ENCODE data around the gene WSB2.
"Not testable (repeated sequence)": the region's sequence is repeated elsewhere in the genome, so short reads cannot be mapped to it uniquely, and the experiment has no call there.

The WSB2 gene

DNA sequence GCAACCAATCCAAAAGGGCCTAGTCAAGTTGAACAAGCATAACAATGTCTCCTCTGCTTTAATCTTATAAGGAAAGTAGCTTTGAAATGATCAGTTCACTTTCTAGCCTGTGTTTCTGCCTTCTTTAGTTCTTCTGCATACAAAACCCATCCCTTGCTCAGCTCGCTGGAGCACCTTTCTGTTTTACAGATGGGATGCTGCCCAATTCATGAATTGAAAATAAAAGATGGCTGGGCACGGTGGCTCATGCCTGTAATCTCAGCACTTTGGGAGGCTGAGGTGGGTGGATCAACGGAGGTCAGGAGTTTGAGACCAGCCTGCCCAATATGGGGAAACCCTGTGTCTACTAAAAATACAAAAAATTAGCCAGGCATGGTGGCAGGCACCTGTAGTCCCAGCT, 49.0 kb downstream of the WSB2 start:
- H3K4me2 ChIP-seq, result no peak overlapping the region
- no peak overlapping the region for H3K4me3 ChIP-seq (IDR thresholded peaks at IDR 0.05; ENCODE audit: insufficient read depth, low read depth, low read length)
- H3K36me3 ChIP-seq (ENCODE audit: insufficient read depth), result no peaks in the 10 kb centered on the region
- TF ChIP-seq, protein P1, sequence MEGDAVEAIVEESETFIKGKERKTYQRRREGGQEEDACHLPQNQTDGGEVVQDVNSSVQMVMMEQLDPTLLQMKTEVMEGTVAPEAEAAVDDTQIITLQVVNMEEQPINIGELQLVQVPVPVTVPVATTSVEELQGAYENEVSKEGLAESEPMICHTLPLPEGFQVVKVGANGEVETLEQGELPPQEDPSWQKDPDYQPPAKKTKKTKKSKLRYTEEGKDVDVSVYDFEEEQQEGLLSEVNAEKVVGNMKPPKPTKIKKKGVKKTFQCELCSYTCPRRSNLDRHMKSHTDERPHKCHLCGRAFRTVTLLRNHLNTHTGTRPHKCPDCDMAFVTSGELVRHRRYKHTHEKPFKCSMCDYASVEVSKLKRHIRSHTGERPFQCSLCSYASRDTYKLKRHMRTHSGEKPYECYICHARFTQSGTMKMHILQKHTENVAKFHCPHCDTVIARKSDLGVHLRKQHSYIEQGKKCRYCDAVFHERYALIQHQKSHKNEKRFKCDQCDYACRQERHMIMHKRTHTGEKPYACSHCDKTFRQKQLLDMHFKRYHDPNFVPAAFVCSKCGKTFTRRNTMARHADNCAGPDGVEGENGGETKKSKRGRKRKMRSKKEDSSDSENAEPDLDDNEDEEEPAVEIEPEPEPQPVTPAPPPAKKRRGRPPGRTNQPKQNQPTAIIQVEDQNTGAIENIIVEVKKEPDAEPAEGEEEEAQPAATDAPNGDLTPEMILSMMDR (conservative IDR thresholded peaks at IDR 0.05; ENCODE audit: low read depth, low read length), result no peak
- no peak overlapping the region for H3K9ac ChIP-seq
- H3K27me3 ChIP-seq (ENCODE audit: insufficient read depth, low read depth), result no peaks in the 10 kb centered on the region
- no peaks in the 10 kb centered on the region for H4K20me1 ChIP-seq (ENCODE audit: insufficient read depth)
- no peak overlapping the region for H2AFZ ChIP-seq (ENCODE audit: low read depth)
- H3K79me2 ChIP-seq (ENCODE audit: insufficient read depth, low read depth), result peaks cover under 1% of the 10 kb centered on the region
- no peak overlapping the region for H3K27ac ChIP-seq
- peaks cover 9% of the 10 kb centered on the region for H3K4me1 ChIP-seq (ENCODE audit: low read depth, poor library complexity, severe bottlenecking)

DNA sequence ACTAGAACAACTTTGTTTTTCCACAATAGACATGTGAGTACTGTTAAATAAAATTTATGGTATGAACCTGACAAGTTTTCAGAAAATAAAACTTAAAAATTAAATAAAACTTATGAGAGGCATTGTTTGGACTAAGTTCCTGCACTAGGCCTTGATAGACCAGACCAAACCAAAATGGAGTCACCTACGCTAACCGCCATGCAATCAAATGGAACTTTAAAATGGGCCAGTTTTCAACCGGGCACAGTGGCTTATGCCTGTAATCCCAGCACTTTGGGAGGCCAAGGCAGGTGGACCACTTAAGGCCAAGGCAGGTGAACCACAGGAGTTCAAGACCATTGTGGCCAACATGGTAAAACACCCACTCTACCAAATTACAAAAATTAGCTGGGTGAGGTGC, 49.6 kb downstream of the WSB2 start:
- TF ChIP-seq, protein P1 (conservative IDR thresholded peaks at IDR 0.05; ENCODE audit: low read depth, low read length), result no peak
- no peak overlapping the region for H3K4me3 ChIP-seq (IDR thresholded peaks at IDR 0.05; ENCODE audit: insufficient read depth, low read depth, low read length)
- no peaks in the 10 kb centered on the region for H3K27me3 ChIP-seq (ENCODE audit: insufficient read depth, low read depth)
- H3K79me2 ChIP-seq (ENCODE audit: insufficient read depth, low read depth), result no peaks in the 10 kb centered on the region
- no peak overlapping the region for H2AFZ ChIP-seq (ENCODE audit: low read depth)
- H3K9ac ChIP-seq, result no peak overlapping the region
- H3K27ac ChIP-seq, result no peak overlapping the region
- H4K20me1 ChIP-seq (ENCODE audit: insufficient read depth), result no peaks in the 10 kb centered on the region
- no peak overlapping the region for H3K4me2 ChIP-seq
- no peaks in the 10 kb centered on the region for H3K36me3 ChIP-seq (ENCODE audit: insufficient read depth)
- peaks cover 9% of the 10 kb centered on the region for H3K4me1 ChIP-seq (ENCODE audit: low read depth, poor library complexity, severe bottlenecking)

DNA sequence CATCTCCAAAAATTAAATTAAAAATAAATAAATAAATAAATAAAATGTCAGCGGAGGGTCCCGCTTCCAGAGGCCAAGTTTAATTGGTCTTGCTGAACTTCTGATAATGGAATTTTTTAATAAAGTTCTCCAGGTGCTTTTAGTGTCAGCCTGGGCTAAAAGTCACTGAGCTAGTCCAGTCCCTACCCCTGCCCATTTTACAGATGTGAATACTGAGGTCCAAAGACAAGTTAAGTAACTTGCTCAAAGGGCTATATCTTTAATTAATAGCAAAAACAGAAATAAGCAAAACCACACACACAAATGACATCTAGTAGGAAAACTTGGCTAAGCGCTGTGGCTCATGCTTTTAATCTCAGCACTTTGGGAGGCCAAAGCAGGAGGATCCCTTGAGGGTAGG, 50.1 kb downstream of the WSB2 start:
- H2AFZ ChIP-seq (ENCODE audit: low read depth), result no peak overlapping the region

DNA sequence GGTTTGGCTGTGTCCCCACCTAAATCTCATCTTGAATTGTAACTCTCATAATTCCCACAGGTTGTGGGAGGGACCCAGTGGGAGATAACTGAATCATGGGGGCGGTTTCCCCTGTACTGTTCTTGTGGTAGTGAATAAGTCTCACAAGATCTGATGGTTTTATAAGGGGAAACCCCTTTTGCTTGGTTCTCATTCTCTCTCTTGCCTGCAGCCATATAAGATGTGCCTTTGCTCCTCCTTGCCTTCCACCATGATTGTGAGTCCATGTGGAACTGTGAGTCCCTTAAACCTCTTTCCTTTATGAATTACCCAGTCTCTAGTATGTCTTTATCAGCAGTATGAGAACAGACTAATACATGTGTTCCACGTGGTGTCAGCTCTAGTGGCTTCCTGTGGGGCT, 61.2 kb downstream of the WSB2 start:
- not testable (repeated sequence) for H3K27me3 ChIP-seq (ENCODE audit: insufficient read depth, low read depth); H3K9ac ChIP-seq; H3K4me2 ChIP-seq; H3K36me3 ChIP-seq (ENCODE audit: insufficient read depth); H3K79me2 ChIP-seq (ENCODE audit: insufficient read depth, low read depth); H2AFZ ChIP-seq (ENCODE audit: low read depth); H3K4me3 ChIP-seq (IDR thresholded peaks at IDR 0.05; ENCODE audit: insufficient read depth, low read depth, low read length); H3K4me1 ChIP-seq (ENCODE audit: low read depth, poor library complexity, severe bottlenecking); H4K20me1 ChIP-seq (ENCODE audit: insufficient read depth); H3K27ac ChIP-seq

More for the DNA sequence above, 50.1 kb downstream of the WSB2 start:
- H3K27ac ChIP-seq, result no peak overlapping the region
- H3K4me1 ChIP-seq (ENCODE audit: low read depth, poor library complexity, severe bottlenecking), result peaks cover 6% of the 10 kb centered on the region
- H3K36me3 ChIP-seq (ENCODE audit: insufficient read depth), result no peaks in the 10 kb centered on the region
- no peaks in the 10 kb centered on the region for H3K79me2 ChIP-seq (ENCODE audit: insufficient read depth, low read depth)
- H3K9ac ChIP-seq, result no peak overlapping the region
- no peak overlapping the region for H3K4me2 ChIP-seq
- no peak overlapping the region for H3K4me3 ChIP-seq (IDR thresholded peaks at IDR 0.05; ENCODE audit: insufficient read depth, low read depth, low read length)
- H3K27me3 ChIP-seq (ENCODE audit: insufficient read depth, low read depth), result no peaks in the 10 kb centered on the region
- no peaks in the 10 kb centered on the region for H4K20me1 ChIP-seq (ENCODE audit: insufficient read depth)
- TF ChIP-seq, protein P1 (conservative IDR thresholded peaks at IDR 0.05; ENCODE audit: low read depth, low read length), result no peak

DNA sequence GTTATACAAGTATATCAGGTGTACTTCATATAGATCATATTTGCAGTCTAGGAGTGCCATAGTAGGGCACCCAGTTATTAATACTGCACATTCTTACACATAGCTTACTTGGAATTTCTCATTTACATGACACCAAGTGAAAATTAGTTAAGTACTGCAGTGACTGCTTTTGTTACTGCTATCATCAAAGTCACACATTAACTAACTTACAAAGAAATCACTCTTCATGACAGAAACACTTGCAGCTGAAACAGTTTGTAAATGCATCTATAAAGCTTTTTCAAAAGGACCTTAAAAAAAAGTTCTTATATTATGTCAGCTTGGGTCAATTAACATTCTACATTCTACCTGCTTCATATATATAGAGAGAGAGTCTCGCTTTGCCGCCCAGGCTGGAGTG, 62.3 kb downstream of the WSB2 start:
- Histone ChIP-seq H3K36me3 (ENCODE audit: insufficient read depth) (no peaks in the 10 kb centered on the region), H3K4me1 (ENCODE audit: low read depth, poor library complexity, severe bottlenecking) (no peaks in the 10 kb centered on the region), H3K79me2 (ENCODE audit: insufficient read depth, low read depth) (no peaks in the 10 kb centered on the region), H3K9ac (no peak overlapping the region), H2AFZ (ENCODE audit: low read depth) (no peak overlapping the region), H4K20me1 (ENCODE audit: insufficient read depth) (no peaks in the 10 kb centered on the region), H3K4me3 (IDR thresholded peaks at IDR 0.05; ENCODE audit: insufficient read depth, low read depth, low read length) (no peak overlapping the region), H3K27me3 (ENCODE audit: insufficient read depth, low read depth) (no peaks in the 10 kb centered on the region), H3K4me2 (no peak overlapping the region), H3K27ac (no peak overlapping the region)
- TF ChIP-seq, protein P1 (conservative IDR thresholded peaks at IDR 0.05; ENCODE audit: low read depth, low read length), result no peak

All from KMS-11 (cell line).